ENCODE results near the gene HHATL.

Gene HHATL, protein sequence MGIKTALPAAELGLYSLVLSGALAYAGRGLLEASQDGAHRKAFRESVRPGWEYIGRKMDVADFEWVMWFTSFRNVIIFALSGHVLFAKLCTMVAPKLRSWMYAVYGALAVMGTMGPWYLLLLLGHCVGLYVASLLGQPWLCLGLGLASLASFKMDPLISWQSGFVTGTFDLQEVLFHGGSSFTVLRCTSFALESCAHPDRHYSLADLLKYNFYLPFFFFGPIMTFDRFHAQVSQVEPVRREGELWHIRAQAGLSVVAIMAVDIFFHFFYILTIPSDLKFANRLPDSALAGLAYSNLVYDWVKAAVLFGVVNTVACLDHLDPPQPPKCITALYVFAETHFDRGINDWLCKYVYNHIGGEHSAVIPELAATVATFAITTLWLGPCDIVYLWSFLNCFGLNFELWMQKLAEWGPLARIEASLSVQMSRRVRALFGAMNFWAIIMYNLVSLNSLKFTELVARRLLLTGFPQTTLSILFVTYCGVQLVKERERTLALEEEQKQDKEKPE

GRCh38 chr3:42702066-42702951 lies at the start of gene HHATL:
Gene HHATL (minus strand): TSS chr3:42702798. CDS start chr3:42700826, 1,972 bp downstream.
- no peak for FAIRE-seq
- no peak for DNase-seq (ENCODE audit: extremely low spot score, insufficient read length, low read depth)

DNA sequence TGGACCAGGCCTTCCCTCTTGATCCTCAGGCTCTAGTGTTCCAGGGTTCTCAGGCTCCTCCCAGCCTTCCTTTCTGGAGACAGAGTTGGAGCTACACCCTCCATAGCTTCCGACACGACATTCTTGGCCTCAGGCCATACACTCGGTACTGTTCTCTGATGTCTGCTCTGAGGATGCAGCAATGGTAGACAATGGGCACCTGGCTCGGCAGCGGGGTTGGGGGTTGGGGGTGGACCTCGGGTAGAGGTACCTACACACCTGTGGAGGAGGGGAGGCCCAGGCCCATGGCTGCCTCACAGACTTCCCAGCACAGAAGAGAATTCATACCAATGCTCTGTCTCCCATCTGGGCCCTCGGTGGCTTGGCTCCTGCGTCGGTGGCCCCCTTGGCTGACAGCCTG lies 49.0 kb upstream of the HHATL start:
- FAIRE-seq (no peak), DNase-seq (ENCODE audit: extremely low spot score, insufficient read length, low read depth) (no peak)

DNA sequence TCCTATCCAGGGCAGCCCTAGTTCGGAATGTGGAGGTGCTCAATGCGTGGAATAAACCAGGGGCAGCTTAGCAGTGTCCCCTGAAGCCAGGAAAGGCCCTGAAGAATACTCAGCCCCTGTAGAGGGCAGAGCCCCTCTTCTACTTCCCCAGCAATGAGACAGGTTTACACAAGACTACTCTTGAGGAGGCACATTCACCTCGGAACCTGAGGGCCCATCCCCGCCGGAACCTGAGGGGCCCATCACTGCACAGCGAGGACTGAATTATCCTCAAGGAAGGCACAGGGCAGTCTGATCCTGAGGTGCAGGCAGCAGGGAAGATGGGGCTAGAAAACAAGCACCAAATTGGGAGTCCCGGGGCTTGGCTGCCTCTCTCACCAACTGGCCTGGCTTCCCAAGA lies 48.2 kb upstream of the HHATL start:
- FAIRE-seq (no peak), DNase-seq (ENCODE audit: extremely low spot score, insufficient read length, low read depth) (no peak)

GRCh38 chr3:42749753-42750231 lies 47.2 kb upstream of the HHATL start:
- no peak for FAIRE-seq
- DNase-seq (ENCODE audit: extremely low spot score, insufficient read length, low read depth) = no peak

DNA sequence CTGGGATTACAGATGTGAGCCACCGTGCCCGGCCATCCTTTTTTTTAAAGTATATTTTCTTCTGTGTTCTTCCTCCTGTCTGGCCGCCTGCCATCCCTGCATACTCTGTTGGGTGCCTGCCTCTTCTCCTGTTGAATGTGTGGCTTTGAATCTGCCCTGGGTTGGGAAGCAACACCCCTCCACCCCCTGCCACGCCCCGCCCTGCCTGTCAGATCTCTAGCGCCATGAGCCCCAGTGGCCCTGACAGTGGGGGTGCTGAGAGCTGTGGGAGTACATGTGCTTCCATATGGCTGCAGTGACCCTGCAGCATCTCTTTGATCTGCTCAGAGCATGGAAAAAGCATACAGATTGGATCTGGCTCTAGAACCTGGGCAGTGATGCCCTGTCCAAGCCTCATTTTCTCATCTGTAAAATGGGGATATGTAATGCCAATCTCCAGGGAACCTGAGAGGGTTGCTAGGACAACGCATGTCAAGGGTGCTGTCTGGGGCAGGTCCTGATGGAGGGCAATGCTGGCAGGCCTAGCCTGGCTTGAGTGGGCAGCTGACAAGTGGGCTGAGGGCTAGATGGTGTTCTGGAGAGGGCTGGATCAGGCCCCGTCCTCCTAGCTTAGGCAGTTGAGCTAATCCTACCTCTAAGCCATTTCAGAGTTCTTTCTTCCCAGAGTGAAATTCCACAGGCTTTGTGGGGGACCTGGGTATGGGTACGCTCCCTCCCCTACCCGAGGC lies 46.6 kb upstream of the HHATL start:
- no peak for DNase-seq (ENCODE audit: extremely low spot score, insufficient read length, low read depth)
- no peak for FAIRE-seq

DNA sequence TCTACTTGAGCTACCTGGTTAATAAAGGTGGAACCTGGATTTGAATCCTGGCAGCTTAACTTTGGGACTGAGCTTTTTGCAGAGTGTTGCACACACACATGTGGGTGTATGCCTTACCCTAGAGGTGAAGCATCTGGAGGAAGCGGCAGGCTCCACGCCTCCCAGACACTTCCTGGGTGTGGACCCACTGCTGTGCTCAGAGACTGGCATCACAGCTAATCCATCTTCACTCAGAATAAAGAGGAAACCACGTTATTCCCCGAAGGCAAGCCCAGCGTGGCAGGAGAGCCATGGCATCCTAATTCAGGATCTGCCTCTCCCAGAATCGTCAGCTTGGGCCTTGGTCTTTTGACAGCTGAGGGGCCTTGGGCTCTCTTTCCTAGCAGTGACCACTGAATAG lies 45.0 kb upstream of the HHATL start:
- DNase-seq (ENCODE audit: extremely low spot score, insufficient read length, low read depth) (no peak), FAIRE-seq (no peak)

DNA sequence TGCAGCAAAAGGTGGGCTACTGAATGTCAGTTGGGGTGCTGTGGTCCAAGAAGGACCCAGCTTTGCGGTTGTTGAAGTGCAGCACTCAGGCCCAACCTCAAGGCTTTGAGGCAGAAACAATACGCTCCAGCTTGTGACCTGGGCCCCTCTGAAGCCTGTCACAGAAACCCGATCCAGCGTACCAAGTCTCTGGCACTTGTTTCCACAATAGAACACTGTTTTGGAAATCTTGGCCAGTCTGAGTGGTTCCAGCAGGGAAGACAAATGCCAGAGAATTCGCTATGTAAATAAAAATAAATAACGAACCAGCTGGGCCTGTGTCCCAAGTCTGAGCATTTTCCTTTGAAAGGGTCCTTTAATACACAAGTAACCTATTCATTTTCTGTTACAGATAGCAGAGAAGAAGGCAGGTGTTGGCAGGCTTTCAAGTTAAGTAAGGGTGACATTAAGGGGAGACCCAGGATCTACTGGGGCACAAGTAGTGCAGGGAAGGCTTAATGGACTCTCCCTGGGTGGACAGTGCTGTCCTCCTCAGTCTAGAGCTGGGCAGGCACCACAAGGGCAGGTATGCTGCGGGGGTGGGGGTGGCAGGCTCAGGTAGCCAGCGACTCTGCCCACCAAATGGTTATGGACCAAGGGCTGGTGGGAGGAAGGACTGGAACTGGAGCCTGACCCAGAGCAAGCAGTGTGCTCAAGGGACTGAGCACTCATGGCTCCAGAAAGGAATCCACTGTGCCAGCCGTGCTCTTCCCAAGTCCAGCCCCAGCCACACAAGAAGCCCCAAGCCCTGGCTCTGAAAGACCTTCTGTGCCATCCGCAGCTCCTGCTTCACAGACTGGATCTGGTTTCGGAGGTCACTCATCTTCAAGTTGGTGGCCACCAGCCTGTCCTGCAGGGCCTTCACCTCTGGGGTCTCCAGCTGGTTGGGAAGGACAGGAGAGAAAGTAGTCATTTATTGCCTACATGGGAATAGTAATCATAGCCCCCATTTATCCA lies 44.2 kb upstream of the HHATL start:
- DNase-seq (ENCODE audit: extremely low spot score, insufficient read length, low read depth) = no peak
- FAIRE-seq = no peak

GRCh38 chr3:42745776-42746454 lies 43.3 kb upstream of the HHATL start:
- no peak for FAIRE-seq
- DNase-seq (ENCODE audit: extremely low spot score, insufficient read length, low read depth) = no peak

- FAIRE-seq = no peak
- no peak for DNase-seq (ENCODE audit: extremely low spot score, insufficient read length, low read depth)
These were observed 42.7 kb upstream of the HHATL start for GRCh38 chr3:42745291-42745745.

GRCh38 chr3:42743204-42743995 lies 40.8 kb upstream of the HHATL start:
- no peak for FAIRE-seq
- no peak for DNase-seq (ENCODE audit: extremely low spot score, insufficient read length, low read depth)

- FAIRE-seq (no peak), DNase-seq (ENCODE audit: extremely low spot score, insufficient read length, low read depth) (no peak)
These were observed 40.1 kb upstream of the HHATL start for GRCh38 chr3:42742688-42743087.

DNA sequence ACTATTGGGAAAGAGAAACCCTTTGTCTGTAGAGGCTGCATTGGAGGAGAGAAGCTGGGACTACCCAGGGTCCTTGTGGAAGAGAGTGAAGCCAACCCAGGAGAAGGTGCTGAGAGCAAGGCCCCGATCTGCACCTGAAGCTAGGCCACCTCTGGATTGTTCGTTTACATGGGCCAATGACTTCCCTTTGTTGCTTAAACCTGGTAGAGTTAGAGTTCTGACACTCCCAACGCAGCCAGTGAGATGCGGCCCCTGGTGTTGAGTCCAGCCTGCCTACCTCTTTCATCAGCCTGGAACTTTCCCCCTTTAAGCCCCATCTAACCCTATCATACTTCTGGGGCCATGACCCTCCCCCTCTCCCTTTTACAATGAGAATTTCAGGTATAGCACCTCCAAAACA lies 39.7 kb upstream of the HHATL start:
- FAIRE-seq (no peak), DNase-seq (ENCODE audit: extremely low spot score, insufficient read length, low read depth) (no peak)

DNA sequence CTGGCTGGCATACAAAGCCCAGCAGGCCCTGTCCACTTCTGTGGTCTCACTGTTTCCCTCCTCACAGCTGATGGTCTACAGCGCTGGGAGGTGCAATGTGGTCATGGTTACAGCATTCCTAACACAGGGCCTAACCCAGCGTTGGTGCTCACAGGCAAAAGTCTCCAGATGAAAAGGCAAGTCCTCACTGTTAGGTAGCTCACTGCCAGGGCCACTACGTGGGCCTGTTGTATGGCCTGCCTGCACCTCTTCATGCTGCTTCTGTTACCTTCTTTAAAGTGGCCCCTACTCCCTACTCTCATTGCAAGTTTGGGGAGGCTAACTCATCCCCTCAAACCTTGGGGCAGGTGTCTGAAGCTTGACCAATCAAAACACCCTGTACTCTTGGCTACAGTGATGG lies 39.2 kb upstream of the HHATL start:
- DNase-seq (ENCODE audit: extremely low spot score, insufficient read length, low read depth) (no peak), FAIRE-seq (no peak)

DNA sequence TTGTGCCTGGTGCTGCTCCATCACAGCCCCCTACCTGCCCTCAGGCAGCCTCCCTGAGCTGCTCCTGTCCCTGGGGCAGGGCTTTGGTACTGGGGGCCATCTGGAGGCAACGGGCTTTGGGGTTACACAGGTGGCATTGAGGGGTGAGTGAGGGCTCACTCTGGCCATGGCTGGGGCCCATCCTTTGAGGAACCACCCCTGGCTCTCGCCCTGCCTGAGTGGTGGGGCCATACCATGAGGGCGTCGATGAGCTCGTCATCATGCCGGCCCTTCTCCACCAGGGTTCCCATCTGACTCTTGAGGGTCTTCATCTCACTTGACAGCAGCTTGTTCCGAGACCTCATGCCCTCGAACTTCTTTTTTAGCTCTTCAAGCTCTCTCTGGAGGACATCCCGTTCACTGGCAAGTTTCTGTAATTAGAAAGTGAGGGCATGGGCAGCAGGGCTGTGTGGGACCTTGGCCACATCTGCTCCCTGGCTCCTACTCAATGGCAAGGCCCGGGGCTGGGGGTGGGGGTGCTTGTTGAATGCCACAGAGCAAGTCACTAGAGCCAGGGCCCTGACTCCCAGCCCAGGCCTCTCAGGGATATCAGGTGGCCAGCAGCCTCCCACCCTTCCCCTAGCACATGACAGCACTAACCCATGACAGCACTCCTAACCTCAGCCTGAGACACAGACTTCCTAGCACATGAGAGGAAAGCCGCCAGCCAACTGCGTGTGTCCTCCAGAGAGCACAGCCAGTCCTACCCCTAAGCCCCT lies 37.0 kb upstream of the HHATL start:
- FAIRE-seq = no peak
- DNase-seq (ENCODE audit: extremely low spot score, insufficient read length, low read depth) = no peak

- DNase-seq (ENCODE audit: extremely low spot score, insufficient read length, low read depth) = no peak
- no peak for FAIRE-seq
These were observed 33.9 kb upstream of the HHATL start for GRCh38 chr3:42736531-42736930.

- no peak for FAIRE-seq
- no peak for DNase-seq (ENCODE audit: extremely low spot score, insufficient read length, low read depth)
These were observed 33.5 kb upstream of the HHATL start for GRCh38 chr3:42736081-42736480.

DNA sequence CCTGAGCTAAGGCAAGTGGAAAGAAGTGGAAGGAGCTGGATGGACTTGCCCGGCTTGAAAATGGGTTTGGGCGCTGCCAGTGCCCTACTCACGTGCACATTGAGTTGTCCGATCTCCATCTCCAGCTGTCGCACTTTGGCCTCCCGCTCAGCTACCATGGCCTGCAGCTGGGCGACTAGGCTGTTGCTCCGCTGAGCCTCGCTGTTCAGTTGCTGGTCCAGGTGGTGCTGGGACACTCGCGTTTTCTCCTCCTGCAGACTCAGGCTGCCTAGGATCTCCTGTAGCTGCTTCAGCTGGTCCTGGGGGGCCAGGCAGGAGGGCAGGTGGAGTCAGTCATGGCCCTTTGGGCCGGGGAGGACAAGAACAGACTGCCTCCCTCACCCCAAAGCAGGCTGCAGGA lies 33.0 kb upstream of the HHATL start:
- DNase-seq (ENCODE audit: extremely low spot score, insufficient read length, low read depth) (no peak), FAIRE-seq (no peak)
